GM12891 (cell line): ENCODE results near the gene PJVK.

Source experiments
- POLR2A ChIP-seq: IDR thresholded peaks from 2 replicates; pipeline ENCODE4 v1.6.1; 2011; ENCODE audit warnings: low read depth, low read length, control low read depth
- POLR2AphosphoS5 ChIP-seq: IDR thresholded peaks from 2 replicates; pipeline ENCODE4 v1.6.1; 2011; ENCODE audit warnings: low read depth, low read length, control low read depth
- POU2F2 ChIP-seq: IDR thresholded peaks from 2 replicates; pipeline ENCODE4 v1.6.1; 2011; ENCODE audit warnings: low read depth, mild to moderate bottlenecking, control low read depth, low read length, moderate library complexity
- TAF1 ChIP-seq: IDR thresholded peaks from 2 replicates; pipeline ENCODE4 v1.6.1; 2011; ENCODE audit warnings: low read depth, low read length, control low read depth

DNA sequence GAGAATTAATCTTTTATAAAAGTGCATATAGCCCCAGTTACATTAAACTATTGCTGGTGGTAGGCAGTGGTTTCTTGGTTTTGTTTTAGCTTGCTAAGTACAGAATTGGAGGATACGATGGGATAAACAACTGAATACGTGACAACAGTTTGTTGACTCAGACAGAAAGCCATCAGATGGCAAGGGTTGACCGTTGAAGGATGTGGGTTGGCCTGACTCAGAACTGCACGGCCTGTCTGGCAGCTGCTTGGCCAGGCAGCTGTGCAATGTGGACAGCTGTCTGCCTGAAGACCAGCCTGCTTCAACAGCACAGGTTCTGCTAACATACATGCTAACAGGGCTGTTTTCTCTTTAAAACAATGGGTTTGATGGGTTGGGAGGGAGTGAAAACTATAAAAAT, 46.8 kb upstream of the PJVK start:
- TF ChIP-seq POLR2A (no peak), POLR2AphosphoS5 (peak; percentile 92), TAF1 (no peak), POU2F2 (peak; percentile 91)
